ENCODE data around the gene ALDH3B1.
"Not testable (repeated sequence)": the region's sequence is repeated elsewhere in the genome, so short reads cannot be mapped to it uniquely, and the experiment has no call there.

The ALDH3B1 gene

GRCh38 chr11:68010090-68011041 lies at the start of gene ALDH3B1:
ALDH3B1 (plus strand) TSS chr11:68010327; CDS start chr11:68015298, 4,971 bp downstream.
- no peaks in the 10 kb centered on the region for H3K27me3 ChIP-seq (replicated peaks; ENCODE audit: control insufficient read depth, insufficient read depth, low read length)
- TF ChIP-seq CTCF (IDR thresholded peaks at IDR 0.05; ENCODE audit: insufficient read depth, low read length, poor library complexity, severe bottlenecking), result no peak
- H3K4me3 ChIP-seq (replicated peaks; ENCODE audit: low read depth, low read length), result no peak within 1 kb of the TSS
- H3K36me3 ChIP-seq (ENCODE audit: control insufficient read depth, insufficient read depth, low read length), result no peaks in the 10 kb centered on the region
- no peak for DNase-seq (ENCODE audit: extremely low read depth, insufficient read length)

GRCh38 chr11:67963217-67963616 lies 46.9 kb upstream of the ALDH3B1 start:
- not testable (repeated sequence) for H3K4me3 ChIP-seq (replicated peaks; ENCODE audit: low read depth, low read length); H3K27me3 ChIP-seq (replicated peaks; ENCODE audit: control insufficient read depth, insufficient read depth, low read length); H3K36me3 ChIP-seq (ENCODE audit: control insufficient read depth, insufficient read depth, low read length); DNase-seq (ENCODE audit: extremely low read depth, insufficient read length)

- H3K27me3 ChIP-seq (replicated peaks; ENCODE audit: control insufficient read depth, insufficient read depth, low read length); H3K4me3 ChIP-seq (replicated peaks; ENCODE audit: low read depth, low read length); H3K36me3 ChIP-seq (ENCODE audit: control insufficient read depth, insufficient read depth, low read length); DNase-seq (ENCODE audit: extremely low read depth, insufficient read length): not testable (repeated sequence)
Observed at GRCh38 chr11:67963879-67964278, 46.2 kb upstream of the ALDH3B1 start.

- H3K36me3 ChIP-seq (ENCODE audit: control insufficient read depth, insufficient read depth, low read length); DNase-seq (ENCODE audit: extremely low read depth, insufficient read length); H3K27me3 ChIP-seq (replicated peaks; ENCODE audit: control insufficient read depth, insufficient read depth, low read length); H3K4me3 ChIP-seq (replicated peaks; ENCODE audit: low read depth, low read length): not testable (repeated sequence)
Observed at GRCh38 chr11:67964746-67965145, 45.4 kb upstream of the ALDH3B1 start.

- not testable (repeated sequence) for DNase-seq (ENCODE audit: extremely low read depth, insufficient read length); H3K36me3 ChIP-seq (ENCODE audit: control insufficient read depth, insufficient read depth, low read length); H3K27me3 ChIP-seq (replicated peaks; ENCODE audit: control insufficient read depth, insufficient read depth, low read length); H3K4me3 ChIP-seq (replicated peaks; ENCODE audit: low read depth, low read length)
Observed at GRCh38 chr11:67965830-67966348, 44.2 kb upstream of the ALDH3B1 start.

GRCh38 chr11:67974746-67975145 lies 35.4 kb upstream of the ALDH3B1 start:
- DNase-seq (ENCODE audit: extremely low read depth, insufficient read length); H3K4me3 ChIP-seq (replicated peaks; ENCODE audit: low read depth, low read length); H3K36me3 ChIP-seq (ENCODE audit: control insufficient read depth, insufficient read depth, low read length); H3K27me3 ChIP-seq (replicated peaks; ENCODE audit: control insufficient read depth, insufficient read depth, low read length): not testable (repeated sequence)

GRCh38 chr11:67978766-67979418 lies 31.2 kb upstream of the ALDH3B1 start:
- not testable (repeated sequence) for DNase-seq (ENCODE audit: extremely low read depth, insufficient read length); H3K4me3 ChIP-seq (replicated peaks; ENCODE audit: low read depth, low read length); H3K27me3 ChIP-seq (replicated peaks; ENCODE audit: control insufficient read depth, insufficient read depth, low read length); H3K36me3 ChIP-seq (ENCODE audit: control insufficient read depth, insufficient read depth, low read length)

- H3K4me3 ChIP-seq (replicated peaks; ENCODE audit: low read depth, low read length); H3K36me3 ChIP-seq (ENCODE audit: control insufficient read depth, insufficient read depth, low read length); DNase-seq (ENCODE audit: extremely low read depth, insufficient read length); H3K27me3 ChIP-seq (replicated peaks; ENCODE audit: control insufficient read depth, insufficient read depth, low read length): not testable (repeated sequence)
Observed at GRCh38 chr11:67981226-67981625, 28.9 kb upstream of the ALDH3B1 start.

- H3K27me3 ChIP-seq (replicated peaks; ENCODE audit: control insufficient read depth, insufficient read depth, low read length); H3K36me3 ChIP-seq (ENCODE audit: control insufficient read depth, insufficient read depth, low read length); H3K4me3 ChIP-seq (replicated peaks; ENCODE audit: low read depth, low read length); DNase-seq (ENCODE audit: extremely low read depth, insufficient read length): not testable (repeated sequence)
Observed at GRCh38 chr11:67982255-67982857, 27.8 kb upstream of the ALDH3B1 start.
